GM19043 (cell line): ENCODE measurements around the gene DENND6B.

Experiments used
- ATAC-seq: cut with Tn5 transposase; IDR thresholded peaks from one replicate; pipeline ENCODE4 v1.9.1; 2021; ENCODE audit warnings: low read depth; ENCODE audit not compliant: unreplicated experiment

DENND6B gene

DNA sequence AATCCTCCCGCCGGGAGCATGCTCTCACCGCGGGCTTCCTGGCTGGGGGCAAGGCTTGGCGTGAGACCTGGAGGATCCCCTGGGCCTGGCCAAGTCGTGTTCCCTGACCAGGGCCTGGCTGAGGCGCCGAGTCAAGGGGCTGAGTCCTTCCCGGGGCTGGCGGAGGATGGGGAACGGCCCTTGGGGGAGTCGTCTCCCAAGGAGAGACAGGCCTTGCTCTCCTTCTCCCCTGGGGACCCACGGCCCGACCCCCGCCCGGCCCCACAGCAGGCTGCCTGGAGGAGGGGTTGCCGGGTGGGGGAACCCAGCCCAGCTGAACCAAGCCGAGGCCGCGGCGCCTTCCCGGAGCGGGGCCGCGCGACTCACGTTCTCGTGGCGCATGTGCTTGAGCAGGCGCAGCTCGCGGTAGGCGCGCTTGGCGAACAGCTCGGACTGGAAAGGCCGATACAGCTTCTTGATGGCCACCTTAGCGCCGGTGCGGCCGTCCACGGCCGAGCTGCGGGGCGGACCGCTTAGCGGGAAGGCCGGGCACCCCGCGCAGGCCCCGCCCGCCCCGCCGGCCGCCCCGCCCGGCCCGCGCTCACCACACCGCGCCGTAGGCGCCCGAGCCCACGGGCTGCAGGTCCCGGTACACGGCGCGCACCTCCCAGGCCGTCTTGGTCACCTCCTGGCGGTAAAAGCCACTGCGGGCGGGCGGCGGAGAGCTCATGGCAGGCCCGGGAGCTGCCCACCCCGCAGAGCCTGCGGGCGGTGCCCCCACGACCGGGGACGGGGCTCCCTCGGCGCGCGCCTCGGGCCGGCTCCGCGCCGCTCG is 65.8 kb downstream of the DENND6B start:
- no peak for ATAC-seq

DNA sequence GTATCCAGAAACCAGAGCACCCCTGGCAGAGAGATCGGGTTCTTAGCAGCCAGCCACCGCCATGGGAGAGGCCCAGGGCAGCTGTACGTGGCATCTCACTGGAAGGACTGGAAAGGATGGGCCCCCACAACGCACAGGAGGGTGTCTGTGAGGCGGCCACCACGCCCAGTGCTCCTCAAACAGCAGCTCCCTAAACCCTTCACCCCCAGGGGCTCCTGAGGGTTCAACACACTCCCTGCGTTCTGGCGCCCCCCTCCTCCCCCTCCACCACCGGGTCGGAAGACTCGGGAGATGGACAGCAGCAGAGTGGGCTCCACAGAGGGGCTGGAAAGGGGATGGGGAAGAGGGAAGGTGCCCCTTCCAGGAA is 66.4 kb downstream of the DENND6B start:
- no peak for ATAC-seq

DNA sequence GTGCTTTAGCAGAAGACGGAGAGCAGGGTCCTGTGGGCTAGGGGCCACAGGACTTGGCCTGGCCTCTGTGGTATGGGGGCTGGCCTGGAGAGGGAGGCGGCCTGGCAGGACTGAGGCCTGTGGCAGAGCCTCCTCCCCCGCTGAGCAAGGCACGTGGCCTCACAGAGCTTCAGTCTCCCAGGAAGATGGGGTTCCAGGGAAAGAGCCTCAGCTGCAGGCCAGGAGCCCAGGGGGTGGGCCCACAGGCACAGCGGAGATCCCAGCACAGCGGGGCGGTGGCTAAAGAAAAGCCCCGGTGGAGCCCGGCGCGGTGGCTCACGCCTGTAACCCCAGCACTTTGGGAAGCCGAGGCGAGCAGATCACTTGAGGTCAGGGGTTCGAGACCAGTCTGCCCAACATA is 67.5 kb downstream of the DENND6B start:
- no peak for ATAC-seq
